Endothelial cell of umbilical vein (primary cell): ENCODE results near the gene CACNA2D3. TPM values are rescaled to one million over a fixed set of nuclear protein-coding genes. Genes with fewer than 3 reads are reported as not detected.

ENCODE experiments used
- BruUV-seq: library from RNA; stranded (reverse); fragments of 400-500 nt; replicated peaks from 2 replicates; lab custom pipeline; 2021; lab: Mats Ljungman, UMichigan
- CTCF ChIA-PET: fragments of 300-600, 350-600 bp; sonication (Branson Sonifier 250); formaldehyde crosslinking; loops from one replicate; lab custom pipeline; 2021; ENCODE audit warnings: antibody characterized with exemption, inconsistent platforms; lab: Charles Lee
- POLR2A ChIA-PET: fragments of 300-600, 350-600 bp; sonication (Branson Sonifier 250); formaldehyde crosslinking; loops from one replicate; lab custom pipeline; 2021; ENCODE audit warnings: antibody characterized with exemption, inconsistent platforms; lab: Charles Lee
- DNase-seq: peaks from one replicate; pipeline ENCODE4 v3.0.0-alpha.2; 2011; ENCODE audit warnings: low read depth, low spot score
- FAIRE-seq: peaks from 2 replicates; lab custom pipeline; 2011; peaks lifted over from hg19 to GRCh38; lab: Jason Lieb, UNC
- H2AFZ ChIP-seq: 2 replicates; pipeline ENCODE4 v1.6.0; 2012; ENCODE audit warnings: low read depth, low read length, control low read depth, inconsistent platforms
- H3K27ac ChIP-seq: 2 replicates; pipeline ENCODE4 v1.5.1; 2011; ENCODE audit warnings: low read depth, mild to moderate bottlenecking, control low read depth, low read length, moderate library complexity; ENCODE audit not compliant: insufficient read depth
- H3K27me3 ChIP-seq, 2 experiments: 2 replicates each; pipeline versions ENCODE4 v1.6.0 to v1.6.1; 2011; ENCODE audit warnings: low read length in 2 of 2, mixed read lengths in 1 of 2; ENCODE audit not compliant: control insufficient read depth in 2 of 2, insufficient read depth in 2 of 2
- H3K36me3 ChIP-seq, 2 experiments: 2 replicates in 1 of 2; 3 replicates in 1 of 2; pipeline ENCODE4 v1.5.1; 2011; ENCODE audit warnings: low read length in 2 of 2, mild to moderate bottlenecking in 1 of 2, moderate library complexity in 1 of 2; ENCODE audit not compliant: control insufficient read depth in 2 of 2, insufficient read depth in 2 of 2; ENCODE audit errors: extremely low read depth in 1 of 2
- H3K4me1 ChIP-seq: 3 replicates; pipeline ENCODE4 v1.5.1; 2011; ENCODE audit warnings: mild to moderate bottlenecking, low read length; ENCODE audit not compliant: control insufficient read depth, insufficient read depth; ENCODE audit errors: extremely low read depth
- H3K4me2 ChIP-seq: 2 replicates; pipeline ENCODE4 v1.6.1; 2011; ENCODE audit warnings: low read length, control low read depth, mixed read lengths; ENCODE audit not compliant: insufficient read depth
- H3K4me3 ChIP-seq, 3 experiments: fragments of 200-600 bp in 1 of 3; sonication (generic), shearing (Covaris generic) in 1 of 3; replicated peaks in 1 of 3; 2 replicates each; pipeline ENCODE4 v1.5.1; 2011 to 2016; ENCODE audit warnings: control low read depth in 3 of 3, low read length in 3 of 3, mild to moderate bottlenecking in 2 of 3, inconsistent platforms in 1 of 3, low read depth in 1 of 3, moderate library complexity in 1 of 3; ENCODE audit not compliant: insufficient read depth in 1 of 3
- H3K79me2 ChIP-seq: 2 replicates; pipeline ENCODE4 v1.6.0; 2012; ENCODE audit warnings: low read length, inconsistent platforms; ENCODE audit not compliant: control insufficient read depth, insufficient read depth
- H3K9ac ChIP-seq: replicated peaks from 2 replicates; pipeline ENCODE3; 2011; ENCODE audit warnings: low read length, control low read depth; ENCODE audit not compliant: insufficient read depth; ENCODE audit errors: extremely low read depth
- H3K9me1 ChIP-seq: replicated peaks from 3 replicates; pipeline ENCODE4 v1.6.0; 2011; ENCODE audit warnings: mild to moderate bottlenecking, low read length; ENCODE audit not compliant: control insufficient read depth, insufficient read depth; ENCODE audit errors: extremely low read depth
- H3K9me3 ChIP-seq: replicated peaks from 2 replicates; pipeline ENCODE4 v1.5.1; 2012; ENCODE audit warnings: low read length, inconsistent platforms; ENCODE audit not compliant: control insufficient read depth, insufficient read depth
- H4K20me1 ChIP-seq: replicated peaks from 2 replicates; pipeline ENCODE3; 2011; ENCODE audit warnings: mild to moderate bottlenecking, low read length; ENCODE audit not compliant: control insufficient read depth, insufficient read depth; ENCODE audit errors: extremely low read depth
- CTCF ChIP-seq, 2 donors: IDR thresholded peaks; 1 replicate in 1 of 2; 2 replicates in 1 of 2; pipeline ENCODE4 v1.5.1; 2011; ENCODE audit warnings: low read length in 2 of 2, mild to moderate bottlenecking in 2 of 2, moderate library complexity in 2 of 2, control low read depth in 1 of 2, inconsistent platforms in 1 of 2, low read depth in 1 of 2; ENCODE audit not compliant: insufficient read depth in 1 of 2; ENCODE audit errors: extremely low read depth in 1 of 2
- EZH2 ChIP-seq: IDR thresholded peaks from 2 replicates; pipeline ENCODE4 v1.6.1; 2012; ENCODE audit warnings: borderline replicate concordance, low read depth, mild to moderate bottlenecking, moderate library complexity, low read length, inconsistent platforms; ENCODE audit not compliant: severe bottlenecking
- GATA2 ChIP-seq: IDR thresholded peaks from 2 replicates; pipeline ENCODE4 v1.7.0; 2011; ENCODE audit warnings: low read depth, mild to moderate bottlenecking, moderate library complexity, mixed read lengths, low read length; ENCODE audit not compliant: insufficient read length, insufficient read depth
- JUN ChIP-seq: IDR thresholded peaks from 2 replicates; pipeline ENCODE4 v1.6.1; 2011; ENCODE audit warnings: borderline replicate concordance, low read depth; ENCODE audit not compliant: insufficient read length, insufficient read depth
- MAX ChIP-seq: IDR thresholded peaks from 2 replicates; pipeline ENCODE4 v1.6.1; 2011; ENCODE audit not compliant: insufficient read depth, insufficient read length
- MYC ChIP-seq: IDR thresholded peaks from one replicate; pipeline ENCODE4 v1.6.1; 2011; ENCODE audit warnings: mild to moderate bottlenecking, low read depth, low read length
- POLR2A ChIP-seq: IDR thresholded peaks from 2 replicates; pipeline ENCODE4 v1.6.1; 2012; ENCODE audit warnings: low read depth, mild to moderate bottlenecking, control low read depth, low read length
- POLR2AphosphoS5 ChIP-seq: IDR thresholded peaks from 2 replicates; pipeline ENCODE4 v1.6.1; 2012; ENCODE audit warnings: low read depth, mild to moderate bottlenecking, control low read depth, low read length, moderate library complexity; ENCODE audit not compliant: insufficient read depth
- dilution Hi-C: fragments of 300-500 bp; cut with MboI; formaldehyde crosslinking; loops from one replicate; pipeline ENCODE4 v1.15.0; 2019; ENCODE audit warnings: low sequenced_read_pairs; ENCODE audit not compliant: extremely low pct_ligation_motif_present
- intact Hi-C: fragments of 100-400 bp; cut with micrococcal nuclease; formaldehyde crosslinking; loops from one replicate; pipeline ENCODE4 v1.10.0; 2022
- polyA plus RNA-seq, 4 experiments: library from polyadenylated mRNA; depleted of rRNA in 3 of 4; stranded (reverse) in 3 of 4; unstranded in 1 of 4; fragments of >200 nt; gene quantifications; 2 replicates each; pipeline versions ENCODE4 v1.2.1 to v1.2.3, GENCODE V29; 2011 to 2012; ENCODE audit warnings: missing spikeins in 1 of 4
- total RNA-seq: library from RNA; stranded (reverse); gene quantifications from 2 replicates; pipeline ENCODE4 v1.2.3, GENCODE V29; 2021

The CACNA2D3 gene
- total and polyA plus RNA-seq, 2 donors (not counting 3 experiments of a cell fraction or from before 2014, with no cell fraction given) = not detected

- Histone ChIP-seq H2AFZ (no peak overlapping the region), H3K9ac (no peak overlapping the region), H3K4me3 (no peak overlapping the region), H3K36me3 (no peaks in the 10 kb centered on the region), H3K27ac (no peak overlapping the region), H3K79me2 (no peaks in the 10 kb centered on the region), H3K4me1 (no peaks in the 10 kb centered on the region), H3K4me2 (no peak overlapping the region), H3K9me1 (no peaks in the 10 kb centered on the region), H4K20me1 (no peaks in the 10 kb centered on the region), H3K27me3 (no peaks in the 10 kb centered on the region), H3K9me3 (no peaks in the 10 kb centered on the region)
- BruUV-seq = no TSS peak
- ChIA-PET POLR2A (no interaction called here), CTCF (no interaction called here)
- intact Hi-C loops = no loop called here
- TF ChIP-seq POLR2A (no peak), MYC (no peak), MAX (no peak), GATA2 (no peak), POLR2AphosphoS5 (no peak), JUN (no peak), EZH2 (no peak)
- no peak for DNase-seq
- FAIRE-seq = no peak
- dilution Hi-C loops = no loop called here
Observed at GRCh38 chr3:54746722-54747121, 624.4 kb downstream of the CACNA2D3 start.

- Histone ChIP-seq H3K4me1 (no peaks in the 10 kb centered on the region), H3K4me2 (no peak overlapping the region), H2AFZ (no peak overlapping the region), H3K27ac (no peak overlapping the region), H3K4me3 (no peak overlapping the region), H3K79me2 (no peaks in the 10 kb centered on the region), H4K20me1 (no peaks in the 10 kb centered on the region), H3K9me3 (peaks cover 8% of the 10 kb centered on the region), H3K9ac (no peak overlapping the region), H3K36me3 (no peaks in the 10 kb centered on the region), H3K9me1 (no peaks in the 10 kb centered on the region), H3K27me3 (no peaks in the 10 kb centered on the region)
- DNase-seq (no peak), FAIRE-seq (no peak)
- no TSS peak for BruUV-seq
- dilution Hi-C loops (no loop called here), intact Hi-C loops (no loop called here)
- POLR2A ChIA-PET = no interaction called here
- CTCF ChIA-PET = no interaction called here
- TF ChIP-seq EZH2 (no peak), GATA2 (no peak), CTCF (IDR thresholded peaks at IDR 0.05; ENCODE audit: extremely low read depth in 1 of 2, insufficient read depth in 1 of 2, low read depth in 1 of 2, low read length in 2 of 2) (no peak), MAX (no peak)
Observed at GRCh38 chr3:54755756-54756155, 633.4 kb downstream of the CACNA2D3 start.
